Tibial nerve (tissue), 4 donors: Measurements from ENCODE around the gene SLC16A8.

Experiments used
- CTCF ChIP-seq, 5 experiments: fragments of 200-600 bp in 3 of 5; fragments of 450-650 bp in 2 of 5; sonication (generic) in 3 of 5; IDR thresholded peaks; one replicate each; pipeline ENCODE4 v1.5.1; 2016 to 2019; ENCODE audit warnings: antibody characterized with exemption in 5 of 5, mild to moderate bottlenecking in 3 of 5, moderate library complexity in 2 of 5
- EP300 ChIP-seq, 2 donors: sonication (generic); formaldehyde crosslinking; IDR thresholded peaks; one replicate each; pipeline ENCODE4 v1.6.1; 2017; ENCODE audit warnings: antibody characterized with exemption in 2 of 2, mild to moderate bottlenecking in 1 of 2

GRCh38 chr22:38032681-38033521, 51.1 kb downstream of the SLC16A8 start:
- TF ChIP-seq CTCF (IDR thresholded peaks at IDR 0.05) (no peak), EP300 (IDR thresholded peaks at IDR 0.05) (peak in 1 of 2 donors; percentile 78)
